ENCODE results near the gene ACP2.
A peak's percentile ranks its signal among the peaks of the same experiment; 100 is the strongest.
"Not testable (repeated sequence)": the region's sequence is repeated elsewhere in the genome, so short reads cannot be mapped to it uniquely, and the experiment has no call there.

ACP2 gene

GRCh38 chr11:47213950-47214565 is 34.6 kb downstream of the ACP2 start:
- H3K27me3 ChIP-seq (replicated peaks), result no peaks in the 10 kb centered on the region
- in situ Hi-C loops (cut with HindIII; ENCODE audit: low pct_ligation_motif_present, low sequenced_read_pairs), result no loop called here
- no peak for TF ChIP-seq CTCF (IDR thresholded peaks at IDR 0.05; ENCODE audit: low read depth, low read length, missing control alignments)

GRCh38 chr11:47212938-47213337 is 35.7 kb downstream of the ACP2 start:
- no peak for TF ChIP-seq CTCF (IDR thresholded peaks at IDR 0.05; ENCODE audit: low read depth, low read length, missing control alignments)
- no peak overlapping the region for H3K4me3 ChIP-seq (ENCODE audit: low read depth, low read length)
- no peak overlapping the region for H3K27ac ChIP-seq
- in situ Hi-C loops (cut with HindIII; ENCODE audit: low pct_ligation_motif_present, low sequenced_read_pairs), result no loop called here
- no peaks in the 10 kb centered on the region for H3K27me3 ChIP-seq (replicated peaks)
- DNase-seq, result no peak
- H3K36me3 ChIP-seq (replicated peaks), result no peaks in the 10 kb centered on the region

More at GRCh38 chr11:47213950-47214565, 34.6 kb downstream of the ACP2 start:
- Histone ChIP-seq H3K27ac (peak overlapping the region; percentile 35), H3K4me3 (ENCODE audit: low read depth, low read length) (peak overlapping the region; percentile 68), H3K36me3 (replicated peaks) (no peaks in the 10 kb centered on the region)
- DNase-seq, result peak; percentile 57

DNA sequence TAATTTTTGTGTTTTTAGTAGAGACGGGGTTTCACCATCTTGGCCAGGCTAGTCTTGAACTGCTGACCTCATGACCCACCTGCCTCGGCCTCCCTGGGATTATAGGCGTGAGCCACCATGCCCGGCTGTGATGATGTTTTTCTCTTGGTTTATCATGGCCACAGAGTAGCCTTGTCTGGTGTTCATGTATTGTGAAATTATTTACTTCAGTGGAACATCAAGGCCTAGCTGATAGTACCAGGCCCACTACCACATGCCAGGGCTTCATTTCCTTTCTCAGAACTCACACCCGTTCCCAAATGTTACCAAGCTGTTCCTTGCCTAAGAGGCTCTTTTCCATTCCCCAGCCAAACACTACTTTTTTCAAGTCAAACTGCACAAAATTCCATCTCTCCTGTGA is 40.0 kb downstream of the ACP2 start:
- Histone ChIP-seq H3K36me3 (replicated peaks) (no peaks in the 10 kb centered on the region), H3K4me3 (ENCODE audit: low read depth, low read length) (no peak overlapping the region), H3K27ac (no peak overlapping the region), H3K27me3 (replicated peaks) (no peaks in the 10 kb centered on the region)
- TF ChIP-seq CTCF (IDR thresholded peaks at IDR 0.05; ENCODE audit: low read depth, low read length, missing control alignments), result no peak
- in situ Hi-C loops (cut with HindIII; ENCODE audit: low pct_ligation_motif_present, low sequenced_read_pairs), result no loop called here
- no peak for DNase-seq

DNA sequence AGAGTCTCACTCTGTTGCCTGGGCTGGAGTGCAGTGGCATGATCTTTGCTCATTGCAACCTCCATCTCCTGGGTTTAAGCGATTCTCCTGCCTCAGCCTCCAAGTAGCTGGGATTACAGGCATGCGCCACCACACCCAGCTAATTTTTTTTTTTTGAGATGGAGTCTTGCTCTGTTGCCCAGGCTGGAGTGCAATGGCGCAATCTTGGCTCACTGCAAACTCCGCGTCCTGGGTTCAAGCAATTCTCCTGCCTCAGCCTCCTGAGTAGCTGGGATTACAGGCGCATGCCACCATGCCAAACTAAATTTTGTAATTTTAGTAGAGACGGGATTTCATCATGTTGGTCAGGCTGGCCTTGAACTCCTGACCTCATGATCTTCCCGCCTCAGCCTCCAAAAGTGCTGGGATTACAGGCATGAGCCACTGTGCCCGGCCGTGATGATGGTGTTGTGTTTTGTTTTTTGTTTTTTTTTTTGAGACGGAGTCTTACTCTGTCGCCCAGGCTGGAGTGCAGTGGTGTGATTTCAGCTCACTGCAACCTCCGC is 40.5 kb downstream of the ACP2 start:
- H3K27ac ChIP-seq; H3K4me3 ChIP-seq (ENCODE audit: low read depth, low read length); DNase-seq; in situ Hi-C loops (cut with HindIII; ENCODE audit: low pct_ligation_motif_present, low sequenced_read_pairs); H3K36me3 ChIP-seq (replicated peaks); H3K27me3 ChIP-seq (replicated peaks): not testable (repeated sequence)

GRCh38 chr11:47207459-47207858 is 41.2 kb downstream of the ACP2 start:
- Histone ChIP-seq H3K27ac (no peak overlapping the region), H3K36me3 (replicated peaks) (no peaks in the 10 kb centered on the region), H3K27me3 (replicated peaks) (no peaks in the 10 kb centered on the region), H3K4me3 (ENCODE audit: low read depth, low read length) (no peak overlapping the region)
- no peak for TF ChIP-seq CTCF (IDR thresholded peaks at IDR 0.05; ENCODE audit: low read depth, low read length, missing control alignments)
- DNase-seq, result no peak
- in situ Hi-C loops (cut with HindIII; ENCODE audit: low pct_ligation_motif_present, low sequenced_read_pairs), result no loop called here

- H3K36me3 ChIP-seq (replicated peaks); H3K4me3 ChIP-seq (ENCODE audit: low read depth, low read length); in situ Hi-C loops (cut with HindIII; ENCODE audit: low pct_ligation_motif_present, low sequenced_read_pairs); DNase-seq; H3K27ac ChIP-seq; H3K27me3 ChIP-seq (replicated peaks): not testable (repeated sequence)
Measured at GRCh38 chr11:47206577-47206976, 42.0 kb downstream of the ACP2 start.

DNA sequence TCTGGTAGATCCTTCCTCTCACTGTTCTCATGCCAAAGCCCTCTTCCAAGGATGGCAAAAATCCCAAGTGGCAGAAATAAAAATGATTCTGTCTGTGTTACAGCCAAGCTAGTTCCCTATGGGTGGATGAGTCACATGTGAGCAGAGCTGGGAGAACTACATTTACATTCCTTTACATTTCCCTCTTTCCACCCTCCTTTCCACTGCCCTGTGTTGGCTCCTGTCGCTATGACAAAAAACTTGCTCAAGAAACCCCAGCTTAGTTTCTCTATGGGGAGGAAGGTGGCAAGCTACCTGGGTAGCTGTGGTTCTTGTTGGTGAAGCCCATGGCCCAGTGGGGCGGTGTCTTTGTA is 44.0 kb downstream of the ACP2 start:
- in situ Hi-C loops (cut with HindIII; ENCODE audit: low pct_ligation_motif_present, low sequenced_read_pairs), result no loop called here
- H3K4me3 ChIP-seq (ENCODE audit: low read depth, low read length), result no peak overlapping the region
- no peak overlapping the region for H3K27ac ChIP-seq
- H3K27me3 ChIP-seq (replicated peaks), result no peaks in the 10 kb centered on the region
- DNase-seq, result peak; percentile 49
- no peak for TF ChIP-seq CTCF (IDR thresholded peaks at IDR 0.05; ENCODE audit: low read depth, low read length, missing control alignments)
- H3K36me3 ChIP-seq (replicated peaks), result no peaks in the 10 kb centered on the region

Data from brain microvascular endothelial cell (primary cell).